GM21723 (cell line): ENCODE results near the gene TNRC18.
"Not testable (repeated sequence)": the region's sequence is repeated elsewhere in the genome, so short reads cannot be mapped to it uniquely, and the experiment has no call there.

ENCODE experiments used
- ATAC-seq: cut with Tn5 transposase; IDR thresholded peaks from one replicate; pipeline ENCODE4 v1.9.1; 2021; ENCODE audit warnings: mild to moderate bottlenecking, moderate library complexity; ENCODE audit not compliant: unreplicated experiment

Gene TNRC18

GRCh38 chr7:5350600-5351385, 72.8 kb downstream of the TNRC18 start:
- ATAC-seq, result no peak

GRCh38 chr7:5350174-5350463, 73.5 kb downstream of the TNRC18 start:
- no peak for ATAC-seq

- no peak for ATAC-seq
Observed at GRCh38 chr7:5349437-5350173, 74.0 kb downstream of the TNRC18 start.

GRCh38 chr7:5349005-5349380, 74.6 kb downstream of the TNRC18 start:
- no peak for ATAC-seq

- ATAC-seq, result no peak
Observed at GRCh38 chr7:5348134-5349004, 75.3 kb downstream of the TNRC18 start.

- ATAC-seq, result no peak
Observed at GRCh38 chr7:5345671-5346070, 78.0 kb downstream of the TNRC18 start.

GRCh38 chr7:5345171-5345570, 78.5 kb downstream of the TNRC18 start:
- ATAC-seq, result no peak

GRCh38 chr7:5344342-5344741, 79.3 kb downstream of the TNRC18 start:
- ATAC-seq, result no peak

GRCh38 chr7:5343884-5344283, 79.8 kb downstream of the TNRC18 start:
- ATAC-seq, result no peak

GRCh38 chr7:5342631-5343030, 81.0 kb downstream of the TNRC18 start:
- no peak for ATAC-seq

GRCh38 chr7:5339955-5340354, 83.7 kb downstream of the TNRC18 start:
- ATAC-seq, result no peak

GRCh38 chr7:5337047-5337446, 86.6 kb downstream of the TNRC18 start:
- ATAC-seq, result no peak

GRCh38 chr7:5334671-5335070, 89.0 kb downstream of the TNRC18 start:
- no peak for ATAC-seq

GRCh38 chr7:5333121-5334045, 90.3 kb downstream of the TNRC18 start:
- ATAC-seq, result no peak

GRCh38 chr7:5332579-5332978, 91.1 kb downstream of the TNRC18 start:
- ATAC-seq, result no peak

- no peak for ATAC-seq
Observed at GRCh38 chr7:5330288-5330687, 93.3 kb downstream of the TNRC18 start.

GRCh38 chr7:5324961-5325360, 98.7 kb downstream of the TNRC18 start:
- no peak for ATAC-seq

- ATAC-seq, result not testable (repeated sequence)
Observed at GRCh38 chr7:5323800-5324781, 99.5 kb downstream of the TNRC18 start.

- no peak for ATAC-seq
Observed at GRCh38 chr7:5322621-5323410, 100.8 kb downstream of the TNRC18 start.
